GM18519 (cell line): ENCODE results near the gene ADAMTS6.
"Not testable (repeated sequence)": the region's sequence is repeated elsewhere in the genome, so short reads cannot be mapped to it uniquely, and the experiment has no call there.

Experiments used
- ATAC-seq: cut with Tn5 transposase; IDR thresholded peaks from one replicate; pipeline ENCODE4 v1.9.1; 2021; ENCODE audit warnings: mild to moderate bottlenecking, moderate library complexity; ENCODE audit not compliant: unreplicated experiment, low FRiP score

ADAMTS6 gene

DNA sequence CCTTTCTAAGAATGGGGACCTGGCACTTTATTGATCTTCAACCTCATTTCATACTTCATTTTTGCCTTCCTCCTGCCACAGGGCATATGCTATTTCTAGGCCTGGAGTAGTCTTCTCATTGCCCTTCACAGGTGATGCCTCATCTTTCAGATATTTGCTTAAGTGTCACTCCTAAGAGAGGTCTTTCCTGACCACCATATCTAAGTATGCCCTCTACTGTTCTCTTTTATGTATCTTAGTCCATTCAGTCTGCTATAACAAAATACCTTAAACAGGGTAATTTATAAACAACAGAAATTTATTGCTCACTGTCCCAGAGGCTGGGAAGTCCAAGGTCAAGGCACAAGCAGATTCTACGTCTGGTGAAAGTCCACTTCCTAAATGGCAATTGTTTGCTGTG lies 99.1 kb downstream of the ADAMTS6 start:
- ATAC-seq: no peak

DNA sequence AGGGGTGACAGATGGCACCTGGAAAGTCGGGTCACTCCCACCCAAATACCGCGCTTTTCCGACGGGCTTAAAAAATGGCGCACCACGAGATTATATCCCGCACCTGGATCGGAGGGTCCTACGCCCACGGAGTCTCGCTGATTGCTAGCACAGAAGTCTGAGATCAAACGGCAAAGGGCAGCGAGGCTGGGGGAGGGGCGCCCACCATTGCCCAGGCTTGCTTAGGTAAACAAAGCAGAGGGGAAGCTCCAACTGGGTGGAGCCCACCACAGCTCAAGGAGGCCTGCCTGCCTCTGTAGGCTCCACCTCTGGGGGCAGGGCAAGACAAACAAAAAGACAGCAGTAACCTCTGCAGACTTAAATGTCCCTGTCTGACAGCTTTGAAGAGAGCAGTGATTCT lies 111.2 kb downstream of the ADAMTS6 start:
- not testable (repeated sequence) for ATAC-seq

DNA sequence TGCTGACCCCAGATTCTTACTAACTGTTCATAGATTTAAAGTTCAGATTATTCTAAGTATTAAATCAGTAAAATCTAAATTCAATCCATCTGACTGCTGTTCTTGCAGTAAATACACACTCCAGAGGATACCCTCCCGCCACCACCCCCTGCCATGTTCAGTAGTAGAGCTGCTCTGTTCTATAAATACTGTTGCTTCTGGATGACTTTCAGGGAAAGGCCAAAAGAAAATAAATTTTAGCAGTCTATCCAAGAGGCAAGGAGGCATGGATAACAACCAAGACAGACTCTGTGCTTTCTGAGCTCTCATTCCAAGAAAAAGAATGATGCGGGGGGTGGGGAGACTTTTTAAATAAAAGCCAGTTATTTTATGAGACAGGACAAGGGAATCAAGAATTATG lies 115.1 kb downstream of the ADAMTS6 start:
- ATAC-seq: no peak

DNA sequence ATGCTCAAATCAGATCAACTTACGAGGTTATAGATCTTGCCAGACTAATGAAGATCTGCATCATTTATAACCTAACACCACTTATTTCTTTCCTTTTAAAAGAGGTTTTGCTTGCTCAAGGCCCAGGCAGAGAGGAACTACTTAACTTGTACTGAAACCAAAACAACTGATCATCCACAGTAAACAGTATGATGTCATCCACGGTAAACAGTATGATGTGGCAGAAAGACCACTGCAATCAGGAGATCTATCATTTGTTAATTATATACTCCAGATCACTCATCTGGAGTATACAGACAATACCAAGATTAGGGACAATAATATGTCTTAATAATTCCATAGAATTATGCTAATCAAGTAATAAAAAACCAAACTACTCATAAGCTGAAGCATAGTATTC lies 116.8 kb downstream of the ADAMTS6 start:
- no peak for ATAC-seq

DNA sequence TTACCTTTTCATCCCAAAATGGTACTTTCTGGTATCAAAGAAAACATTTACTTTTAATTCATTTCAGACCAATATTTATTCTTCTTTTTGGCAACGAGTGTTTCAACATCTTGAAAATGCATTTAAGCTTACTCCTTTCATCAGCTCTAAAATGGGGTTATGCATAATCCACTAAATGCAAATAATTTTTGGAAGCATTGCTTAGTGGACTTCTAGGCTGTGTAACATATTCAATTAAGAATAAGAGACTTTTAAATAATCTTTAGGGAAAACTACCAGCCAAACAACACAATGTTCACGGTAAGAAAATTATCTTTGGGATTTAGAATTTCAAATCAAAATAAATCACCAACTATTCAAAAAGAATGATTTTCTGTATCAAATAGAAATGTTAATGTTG lies 118.2 kb downstream of the ADAMTS6 start:
- ATAC-seq: no peak

DNA sequence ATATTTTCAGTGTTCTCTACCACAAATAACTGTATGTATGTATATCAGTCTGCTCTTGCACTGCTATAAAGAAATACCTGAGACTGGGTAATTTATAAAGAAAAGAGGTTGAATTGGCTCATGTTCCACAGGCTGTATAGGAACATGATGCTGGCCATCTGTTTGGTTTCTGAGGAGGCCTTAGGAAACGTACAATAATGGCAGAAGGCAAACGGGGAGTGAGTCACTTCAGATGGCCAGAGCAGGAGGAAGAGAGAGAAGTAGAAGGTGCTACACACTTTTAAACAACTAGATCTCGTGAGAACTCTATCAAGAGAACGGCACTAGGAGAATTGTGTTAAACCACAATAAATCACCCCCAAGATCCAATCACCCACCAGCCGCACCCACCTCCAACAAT lies 121.7 kb downstream of the ADAMTS6 start:
- no peak for ATAC-seq

DNA sequence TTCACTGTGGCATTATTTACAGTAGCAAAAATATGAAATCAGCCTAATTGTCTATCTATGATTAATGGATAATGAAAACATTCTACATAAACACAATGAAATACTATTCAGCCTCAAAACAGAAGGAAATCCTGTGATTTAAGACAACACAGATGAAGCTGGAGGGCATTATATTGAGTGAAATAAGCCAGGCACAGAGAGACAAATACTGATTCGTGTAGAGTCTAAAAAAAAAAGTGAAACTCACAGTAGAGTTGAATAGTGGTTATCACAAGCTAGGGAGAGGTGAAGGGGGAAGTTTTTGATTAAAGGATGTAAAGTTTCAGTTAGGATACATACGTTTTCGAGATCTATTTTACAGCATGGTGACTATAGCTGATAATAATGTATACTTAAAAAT lies 122.2 kb downstream of the ADAMTS6 start:
- no peak for ATAC-seq

DNA sequence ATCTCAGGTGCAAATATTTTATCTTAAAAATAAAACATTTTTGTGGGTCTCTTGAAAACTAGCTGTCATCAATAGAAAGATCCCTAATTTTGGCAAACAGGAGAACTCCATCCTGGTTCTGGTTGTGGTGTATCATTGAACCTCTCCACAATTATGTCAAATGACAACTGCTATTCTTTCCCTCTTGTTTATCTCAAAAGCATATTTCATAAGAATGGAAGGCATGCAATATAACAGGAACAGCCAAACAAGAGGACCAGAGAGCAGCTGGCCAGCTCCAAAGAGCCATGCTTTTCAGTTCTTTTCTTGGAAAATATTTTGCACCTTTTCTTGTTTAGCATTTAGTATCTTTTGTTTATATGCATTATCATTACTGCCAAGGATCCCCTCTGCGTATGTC lies 125.4 kb downstream of the ADAMTS6 start:
- ATAC-seq: no peak

DNA sequence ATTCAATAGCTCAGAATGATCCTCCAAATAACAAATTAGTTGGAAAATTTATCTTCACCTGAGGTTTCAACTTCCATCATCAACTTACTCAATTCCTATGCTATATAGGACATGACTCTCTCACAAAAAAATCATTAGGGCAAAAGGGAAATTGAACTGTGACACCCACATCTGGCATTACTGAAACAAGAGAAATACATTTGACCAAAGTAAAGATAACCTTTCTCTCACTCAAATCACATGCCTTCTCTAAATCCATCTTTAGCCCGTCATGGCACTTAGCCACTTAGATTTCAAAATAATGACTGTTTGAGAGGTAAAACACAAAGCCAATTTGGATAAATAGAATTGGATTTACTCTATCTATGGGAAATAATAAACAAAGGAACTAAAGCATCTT lies 126.4 kb downstream of the ADAMTS6 start:
- ATAC-seq: no peak

DNA sequence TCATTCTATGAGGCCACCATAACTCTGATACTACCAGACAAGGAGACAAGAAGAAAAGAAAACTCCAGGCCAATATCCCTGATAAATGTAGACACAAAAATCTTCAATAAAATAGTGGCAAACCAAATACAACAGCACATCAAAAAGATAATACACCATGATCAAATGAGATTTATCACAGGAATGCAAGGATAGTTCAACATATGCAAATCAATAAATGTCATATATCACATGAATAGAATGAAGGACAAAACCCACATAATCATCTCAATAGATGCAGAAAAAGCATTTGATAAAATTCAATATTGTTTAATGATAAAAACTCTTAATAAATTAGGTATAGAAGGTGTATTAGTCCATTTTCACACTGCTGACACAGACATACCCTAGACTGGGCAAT lies 139.9 kb downstream of the ADAMTS6 start:
- no peak for ATAC-seq

DNA sequence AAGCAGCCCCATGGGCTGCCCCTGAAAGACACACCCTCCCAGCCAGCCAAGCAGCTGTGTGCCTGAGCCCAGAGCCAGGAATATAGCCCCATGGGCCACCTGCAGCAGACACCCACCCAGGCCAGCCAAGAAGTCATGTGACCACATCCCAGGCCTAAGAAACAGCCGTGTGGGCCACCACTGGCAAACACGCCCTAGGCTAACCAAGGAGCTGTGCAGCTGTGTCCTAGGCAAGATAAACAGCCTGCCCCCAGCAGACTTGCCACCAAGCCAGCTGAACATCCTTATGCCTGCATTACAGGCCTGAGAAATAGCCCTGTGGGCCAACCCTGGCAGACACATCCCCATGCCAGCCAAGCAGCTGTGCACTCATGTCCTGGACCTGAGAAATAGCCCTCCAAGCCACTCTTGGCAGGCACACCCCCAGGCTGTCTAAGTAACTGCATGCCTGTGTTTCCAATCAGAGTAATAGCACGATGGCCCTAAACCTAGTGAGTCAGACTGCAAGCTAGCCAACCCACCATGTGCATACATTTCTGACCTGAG lies 143.0 kb downstream of the ADAMTS6 start:
- ATAC-seq: no peak

DNA sequence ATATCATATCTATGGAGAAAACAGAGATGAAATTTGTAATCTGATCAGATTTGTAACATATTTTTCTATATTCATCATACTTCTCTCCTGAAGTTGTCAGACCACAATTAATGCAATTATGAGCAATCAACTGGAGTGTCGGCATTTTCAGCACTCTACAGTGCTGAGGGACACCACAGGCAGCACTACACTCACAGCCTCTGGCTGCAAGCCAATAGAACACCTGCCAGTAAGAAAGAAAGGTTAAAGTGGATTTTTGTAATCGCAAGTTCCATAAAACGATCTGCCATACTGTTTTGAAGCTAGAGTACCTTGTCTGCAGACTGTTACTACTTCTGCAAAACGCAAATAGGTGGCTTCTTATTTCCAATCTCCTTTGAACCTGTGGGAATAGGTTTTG lies 147.6 kb downstream of the ADAMTS6 start:
- ATAC-seq: no peak

DNA sequence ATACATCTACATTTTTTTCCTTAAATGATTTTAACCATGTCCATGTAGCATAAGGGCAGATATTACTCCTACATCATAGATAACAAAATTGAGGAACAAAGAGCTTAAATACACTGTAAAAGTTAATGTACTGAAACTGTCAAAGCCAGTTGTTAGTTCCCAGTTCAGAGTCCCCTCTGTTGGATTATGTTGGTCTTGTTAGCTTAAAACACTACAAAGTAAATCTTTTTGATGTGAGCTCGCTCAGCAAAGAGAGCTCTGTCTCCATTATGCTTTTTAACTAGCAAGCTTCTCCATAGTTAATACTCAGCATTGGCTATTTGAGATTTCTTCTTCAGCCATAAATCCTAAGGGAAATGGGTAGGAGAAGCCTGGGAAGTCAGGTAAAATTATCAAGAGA lies 149.1 kb downstream of the ADAMTS6 start:
- ATAC-seq: no peak

DNA sequence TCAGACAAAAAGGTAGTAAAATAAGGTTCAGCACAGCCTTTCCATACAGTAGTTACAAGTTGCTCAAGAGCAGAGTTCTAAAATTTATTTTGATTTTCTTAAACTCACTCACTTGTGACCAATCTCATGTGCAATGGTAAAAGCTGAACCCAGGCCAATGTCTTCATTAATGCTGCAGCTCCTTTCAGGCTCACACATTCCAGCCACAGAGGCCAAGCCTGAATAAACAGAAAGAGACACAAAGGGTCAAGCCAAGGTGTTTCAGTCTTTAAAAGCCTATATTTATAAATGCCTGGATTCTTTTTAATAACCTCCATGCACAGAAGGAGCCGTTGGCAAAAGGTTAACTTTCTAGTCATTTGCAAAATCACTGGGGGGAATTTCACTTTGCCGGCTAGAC lies 152.5 kb downstream of the ADAMTS6 start:
- ATAC-seq: no peak

DNA sequence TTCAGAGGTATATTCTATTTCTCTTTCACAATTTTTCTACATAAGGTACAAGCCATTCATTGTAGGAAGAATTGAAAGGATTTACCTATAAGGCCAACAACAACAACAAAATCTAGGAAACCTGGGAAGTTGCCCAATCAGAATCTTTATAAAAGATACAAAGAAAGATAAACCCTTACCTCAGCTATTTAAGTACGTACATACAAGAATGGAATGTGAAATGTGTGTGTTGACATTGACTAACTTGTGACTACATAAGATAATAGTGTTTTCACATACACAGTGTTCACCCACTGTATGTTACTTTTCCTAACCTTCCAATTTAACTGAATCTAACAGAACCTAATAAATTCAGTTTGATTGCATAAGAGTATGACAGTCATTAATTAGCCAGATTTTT lies 154.1 kb downstream of the ADAMTS6 start:
- no peak for ATAC-seq

DNA sequence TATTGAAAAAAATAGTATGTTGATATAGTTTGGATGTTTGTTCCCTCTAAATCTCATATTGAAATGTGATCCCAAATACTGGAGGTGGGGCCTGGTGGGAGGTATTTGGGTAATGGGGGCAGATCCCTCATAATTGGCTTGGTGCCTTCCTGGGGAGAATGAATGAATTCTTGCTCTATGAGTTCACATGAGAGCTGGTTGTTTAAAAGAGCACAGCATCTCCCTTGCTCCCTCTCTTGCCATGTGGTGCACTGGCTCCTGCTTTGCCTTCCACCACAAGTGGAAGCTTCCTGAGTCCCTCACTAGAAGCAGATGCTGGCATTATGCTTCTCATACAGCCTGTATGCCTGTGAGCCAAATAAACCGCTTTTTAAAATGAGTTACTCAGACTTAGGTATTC lies 154.8 kb downstream of the ADAMTS6 start:
- ATAC-seq: no peak

DNA sequence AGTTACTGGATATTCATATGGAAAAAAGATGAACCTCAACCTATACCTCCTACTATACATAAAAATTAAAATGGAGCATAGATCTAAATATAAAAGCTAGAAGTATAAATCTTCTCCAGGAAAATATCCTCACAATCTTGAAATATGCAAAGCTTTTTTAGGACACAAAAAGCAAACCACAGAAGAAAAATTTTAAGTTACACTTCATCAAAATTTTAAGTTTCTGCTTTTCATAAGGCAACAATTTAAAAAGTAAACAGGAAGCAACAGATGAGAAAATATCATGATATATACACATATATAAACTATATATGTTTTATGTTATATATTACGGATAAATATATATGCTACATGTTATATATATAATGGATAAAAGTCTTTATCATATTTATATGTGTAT lies 157.5 kb downstream of the ADAMTS6 start:
- ATAC-seq: no peak

DNA sequence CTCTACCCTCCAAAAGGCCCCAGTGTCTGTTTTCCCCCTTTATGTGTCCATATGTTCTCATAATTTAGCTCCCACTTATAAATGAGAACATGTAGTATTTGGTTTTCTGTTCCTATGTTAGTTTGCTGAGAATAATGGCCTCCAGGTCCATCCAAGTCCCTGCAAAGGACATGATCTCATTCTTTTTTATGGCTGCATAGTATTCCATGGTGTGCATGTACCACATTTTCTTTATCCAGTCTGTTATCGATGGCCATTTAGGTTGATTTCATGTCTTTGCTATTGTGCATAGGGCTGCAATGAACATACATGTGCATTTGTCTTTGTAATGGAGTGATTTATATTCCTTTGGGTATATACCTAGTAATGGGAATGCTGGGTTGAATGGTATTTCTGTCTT lies 161.0 kb downstream of the ADAMTS6 start:
- ATAC-seq: not testable (repeated sequence)

DNA sequence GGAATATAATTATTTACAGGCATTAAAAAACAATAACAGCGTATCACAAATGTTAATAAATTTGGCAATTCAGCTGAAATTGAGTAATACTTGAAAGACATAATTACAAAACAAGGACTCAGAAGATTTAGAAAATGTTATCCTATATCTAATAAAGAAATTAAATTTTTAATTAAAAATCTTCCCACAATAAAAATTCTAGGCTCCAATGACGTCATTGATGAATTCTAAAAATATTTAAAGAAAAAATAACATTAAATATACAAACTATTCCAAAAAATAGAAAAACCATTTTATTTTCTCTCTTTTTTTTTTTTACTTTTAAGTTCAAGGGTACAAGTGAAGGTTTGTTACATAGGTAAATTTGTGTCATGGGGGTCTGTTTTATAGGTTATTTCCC lies 161.5 kb downstream of the ADAMTS6 start:
- no peak for ATAC-seq

DNA sequence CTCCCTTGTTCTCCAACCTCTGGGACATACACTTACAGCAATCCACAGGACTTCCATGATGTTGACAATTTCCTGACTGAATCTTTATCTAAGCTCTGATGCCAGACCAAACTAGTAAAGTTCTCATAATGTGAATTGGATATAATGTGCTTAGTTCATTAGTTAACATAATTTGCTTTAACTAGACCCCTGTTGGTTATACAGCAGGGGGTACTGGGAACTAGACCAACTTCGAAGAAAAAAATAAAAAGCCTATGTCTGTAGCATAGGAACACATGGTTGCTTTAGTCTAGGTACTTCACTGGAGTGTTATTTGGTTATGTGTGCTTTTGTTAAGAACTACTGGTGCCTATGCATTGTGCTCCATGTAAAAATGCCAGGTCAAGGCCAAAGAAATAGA lies 173.8 kb downstream of the ADAMTS6 start:
- no peak for ATAC-seq

DNA sequence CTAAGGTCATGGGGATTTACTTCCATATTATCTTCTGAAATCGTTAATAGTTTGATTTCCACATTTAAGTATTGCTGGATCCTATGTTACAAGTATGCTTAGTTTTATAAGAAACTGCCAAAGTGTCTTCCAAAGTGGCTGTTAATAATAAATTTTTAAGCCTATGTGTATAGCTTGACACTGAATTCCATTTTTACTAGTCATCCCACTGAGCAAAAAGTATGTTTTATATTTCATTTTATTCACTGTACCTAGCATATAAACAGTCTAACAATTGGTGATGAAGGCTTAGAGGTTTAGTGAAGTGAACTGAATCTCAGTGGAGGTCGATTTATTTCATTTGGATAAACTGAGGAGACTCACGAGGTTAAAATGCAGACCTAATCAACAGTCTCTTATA lies 174.6 kb downstream of the ADAMTS6 start:
- ATAC-seq: no peak

DNA sequence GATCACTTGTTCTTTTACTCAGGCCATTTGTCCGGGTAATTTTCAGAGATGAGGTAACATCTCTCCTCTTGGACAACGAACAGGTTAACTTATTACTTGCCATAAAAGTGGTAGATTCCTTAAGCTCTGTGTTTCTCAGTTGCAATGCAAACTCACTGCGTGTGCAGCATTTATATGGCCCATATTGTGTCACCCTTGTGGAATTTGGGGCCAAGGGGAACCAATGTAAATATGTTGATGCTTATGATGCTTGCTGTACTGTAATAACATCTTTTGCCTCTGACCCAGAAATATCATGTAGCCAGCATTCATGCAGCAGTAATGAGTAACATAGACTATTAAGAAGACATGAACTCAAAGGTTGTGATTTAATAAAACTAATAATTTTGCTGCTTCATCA lies 175.8 kb downstream of the ADAMTS6 start:
- ATAC-seq: no peak

DNA sequence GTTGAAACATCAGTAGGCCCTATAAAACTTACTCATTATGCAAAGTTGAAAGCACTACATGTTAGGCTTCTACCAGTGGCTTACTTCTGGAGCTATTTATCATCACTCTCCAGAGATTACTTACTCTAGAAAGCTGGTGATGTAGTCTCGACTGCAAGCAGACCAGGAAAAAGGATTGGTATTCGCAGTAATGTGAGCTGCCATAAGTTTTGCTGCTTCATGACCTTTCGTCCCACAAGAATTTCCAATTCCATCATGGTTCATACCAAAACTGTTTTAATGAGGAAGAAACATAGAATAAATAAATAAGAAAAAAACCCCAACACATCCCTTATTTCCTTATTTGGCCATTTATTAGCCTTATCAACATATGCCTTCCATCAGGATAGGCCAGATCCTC lies 181.9 kb downstream of the ADAMTS6 start:
- no peak for ATAC-seq
